Neural cell (in vitro differentiated cells): Measurements from ENCODE around the gene EPC1.
"Not testable (repeated sequence)": the region's sequence is repeated elsewhere in the genome, so short reads cannot be mapped to it uniquely, and the experiment has no call there.

Source experiments
- CTCF ChIP-seq: fragments of 450-650 bp; IDR thresholded peaks from 2 replicates; pipeline ENCODE4 v1.5.1; 2014; ENCODE audit warnings: antibody characterized with exemption, mild to moderate bottlenecking, moderate library complexity; ENCODE audit not compliant: poor library complexity, severe bottlenecking
- EP300 ChIP-seq: fragments of 450-650 bp; conservative IDR thresholded peaks from 2 replicates; pipeline ENCODE4 v1.6.1; 2014; ENCODE audit warnings: antibody characterized with exemption, mild to moderate bottlenecking, moderate library complexity; ENCODE audit not compliant: poor library complexity, severe bottlenecking
- MXI1 ChIP-seq: fragments of 450-650 bp; conservative IDR thresholded peaks from 2 replicates; pipeline ENCODE4 v1.6.1; 2014; ENCODE audit warnings: antibody characterized with exemption, mild to moderate bottlenecking; ENCODE audit not compliant: poor library complexity, severe bottlenecking
- SMC3 ChIP-seq: fragments of 450-650 bp; conservative IDR thresholded peaks from 2 replicates; pipeline ENCODE4 v1.6.1; 2014; ENCODE audit warnings: antibody characterized with exemption, mild to moderate bottlenecking, moderate library complexity; ENCODE audit not compliant: poor library complexity

- not testable (repeated sequence) for TF ChIP-seq MXI1, CTCF, EP300, SMC3
These were observed 7.7 kb upstream of the EPC1 start for GRCh38 chr10:32354690-32355089.
